K562 (cell line): ENCODE results near the gene RPS27. TPM values are rescaled to one million over a fixed set of nuclear protein-coding genes. Genes with fewer than 3 reads are reported as not detected.
A peak's percentile ranks its signal among the peaks of the same experiment; 100 is the strongest.

ENCODE experiments used
- CHCHD3 ChIP-seq: fragments of 250-450 bp; sonication (Bioruptor Pico); IDR thresholded peaks from 2 replicates; pipeline ENCODE4 v2.1.2; 2022; ENCODE audit warnings: mild to moderate bottlenecking
- EGR1 ChIP-seq: fragments of 450-650 bp; conservative IDR thresholded peaks from 2 replicates; pipeline ENCODE4 v1.6.1; 2017; ENCODE audit warnings: mild to moderate bottlenecking
- ERF ChIP-seq: fragments of 450-650 bp; formaldehyde crosslinking; IDR thresholded peaks from 2 replicates; pipeline ENCODE4 v1.4.0; 2020; ENCODE audit warnings: mild to moderate bottlenecking, mixed read lengths
- HNRNPH1 ChIP-seq: fragments of 200-400 bp; formaldehyde crosslinking; optimal IDR thresholded peaks from 2 replicates; pipeline ENCODE3; 2017; ENCODE audit warnings: low read depth, mild to moderate bottlenecking, low read length, moderate library complexity
- ILF3 ChIP-seq: fragments of 450-650 bp; IDR thresholded peaks from 2 replicates; pipeline ENCODE4 v1.6.1; 2018; ENCODE audit warnings: antibody characterized with exemption, mild to moderate bottlenecking, moderate library complexity, borderline replicate concordance
- MCM5 ChIP-seq: fragments of 450-650 bp; IDR thresholded peaks from 2 replicates; pipeline ENCODE4 v1.6.1; 2016; ENCODE audit warnings: low read depth
- SAFB2 ChIP-seq: fragments of 200-400 bp; formaldehyde crosslinking; IDR thresholded peaks from 2 replicates; pipeline ENCODE4 v1.6.1; 2018; ENCODE audit warnings: borderline replicate concordance, low read length, low read depth, moderate library complexity; ENCODE audit not compliant: severe bottlenecking
- SP1 ChIP-seq: sonication (generic); formaldehyde crosslinking; IDR thresholded peaks from 2 replicates; pipeline ENCODE4 v1.8.1; 2022; ENCODE audit warnings: mild to moderate bottlenecking, missing genetic modification reagents
- SRSF3 ChIP-seq: fragments of 200-400 bp; formaldehyde crosslinking; IDR thresholded peaks from 2 replicates; pipeline ENCODE4 v1.6.1; 2016; ENCODE audit warnings: mild to moderate bottlenecking, low read length, moderate library complexity; ENCODE audit not compliant: insufficient read depth
- TEAD4 ChIP-seq, 2 experiments: sonication (generic) in 1 of 2; formaldehyde crosslinking in 1 of 2; IDR thresholded peaks; 2 replicates each; pipeline versions ENCODE4 v1.6.1 to v1.8.0; 2012 to 2022; ENCODE audit warnings: borderline replicate concordance in 1 of 2, inconsistent platforms in 1 of 2, low read length in 1 of 2, mild to moderate bottlenecking in 1 of 2, missing genetic modification reagents in 1 of 2
- ZNF24 ChIP-seq: fragments of 450-650 bp; IDR thresholded peaks from 2 replicates; pipeline ENCODE4 v1.6.1; 2016
- ZNF445 ChIP-seq: fragments of 250-450 bp; sonication (Bioruptor Pico); IDR thresholded peaks from 2 replicates; pipeline ENCODE4 v1.4.0; 2020; ENCODE audit warnings: low read depth, mild to moderate bottlenecking, moderate library complexity
- ZNF57 ChIP-seq: fragments of 450-650 bp; formaldehyde crosslinking; IDR thresholded peaks from 2 replicates; pipeline ENCODE4 v1.4.0; 2020; ENCODE audit warnings: mild to moderate bottlenecking, moderate library complexity
- ZNF778 ChIP-seq: fragments of 450-650 bp; formaldehyde crosslinking; IDR thresholded peaks from 2 replicates; pipeline ENCODE4 v1.4.0; 2020; ENCODE audit warnings: mild to moderate bottlenecking, moderate library complexity
- polyA plus RNA-seq, 8 experiments: library from polyadenylated mRNA; depleted of rRNA in 4 of 8; stranded (reverse) in 5 of 8; unstranded in 3 of 8; fragments of >200 nt; fragmentation: Nextera tagmentation in 2 of 8; fragmentation: Illumina TruSeq in 1 of 8; extraction: Ambion mirVana in 2 of 8; extraction: Trizol in 1 of 8; gene quantifications; 2 replicates each; pipeline versions ENCODE4 v1.2.1 to v1.2.3, GENCODE V29; 2011 to 2014; ENCODE audit warnings: inconsistent platforms in 1 of 8, missing spikeins in 1 of 8
- total RNA-seq, 7 experiments: library from RNA; depleted of rRNA in 6 of 7; stranded (reverse); fragments of >200 nt in 6 of 7; fragmentation: Illumina TruSeq in 2 of 7; extraction: Trizol in 2 of 7; gene quantifications; 2 replicates each; pipeline versions ENCODE4 v1.2.1 to v1.2.3, GENCODE V29; 2011 to 2021; ENCODE audit warnings: low replicate concordance in 1 of 7
- TF ChIP-seq, protein P1 (sequence below): fragments of 250-450 bp; sonication (Bioruptor Pico); IDR thresholded peaks from 2 replicates; pipeline ENCODE4 v1.8.0; 2022; ENCODE audit warnings: inconsistent platforms, mild to moderate bottlenecking, moderate library complexity, borderline replicate concordance
- TF ChIP-seq, protein P2 (sequence below): fragments of 450-650 bp; IDR thresholded peaks from 2 replicates; pipeline ENCODE4 v1.6.1; 2017; ENCODE audit warnings: antibody characterized with exemption, mild to moderate bottlenecking
- TF ChIP-seq, protein P3 (sequence below): fragments of 250-450 bp; sonication (Bioruptor Pico); IDR thresholded peaks from 2 replicates; pipeline ENCODE4 v1.5.0; 2020; ENCODE audit warnings: mild to moderate bottlenecking, borderline replicate concordance
- TF ChIP-seq, protein P4 (sequence below): IDR thresholded peaks from 2 replicates; pipeline ENCODE4 v1.6.1; 2012; ENCODE audit warnings: low read depth, low read length, improper control_type of control experiment, borderline replicate concordance

The RPS27 gene
- total and polyA plus RNA-seq, 9 of the 15 experiments (the other 6 are each of a cell fraction or from before 2014, with no cell fraction given), result 2,091 to 9,377 (median 6,706) TPM

DNA sequence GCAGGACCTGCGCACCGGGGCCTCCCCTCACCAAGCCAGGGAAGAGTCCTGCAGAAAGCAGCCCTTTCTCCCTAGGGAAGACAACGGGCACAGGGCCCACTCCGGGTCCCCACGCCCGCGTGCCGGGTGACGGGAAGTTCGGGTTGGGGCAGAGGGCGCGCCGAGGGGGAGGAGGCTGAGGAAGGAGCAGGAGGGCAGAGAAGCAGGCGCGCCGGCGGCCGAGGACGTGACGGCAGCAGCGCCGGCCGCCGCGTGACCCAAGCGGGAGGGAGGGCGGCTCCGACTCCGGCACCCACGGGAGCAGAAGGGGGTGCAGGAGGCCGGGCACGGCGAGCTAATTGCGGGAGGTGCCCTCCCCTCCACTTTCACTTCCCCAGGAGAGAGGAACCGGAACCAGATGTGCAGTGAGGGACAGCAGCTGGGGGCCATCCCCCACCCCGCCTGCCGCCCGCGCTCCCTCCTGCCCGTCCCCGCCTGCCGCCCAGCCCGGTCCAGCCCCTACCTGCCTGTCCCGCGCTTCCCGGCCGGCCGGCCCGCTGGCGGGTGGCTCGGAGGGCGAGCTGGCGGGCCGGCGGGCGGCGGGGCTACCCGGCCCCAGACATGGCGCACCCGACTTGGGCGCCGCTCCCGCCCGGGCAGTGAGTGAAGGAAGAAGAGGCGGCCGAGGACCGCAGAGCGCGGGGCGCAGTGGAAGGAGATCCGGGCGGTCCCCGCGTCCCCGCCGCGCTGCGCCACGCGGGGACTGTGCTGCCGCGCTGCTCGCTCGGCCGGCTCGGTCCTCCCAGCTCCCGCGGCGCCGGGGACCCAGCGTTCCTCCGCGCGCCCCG is 44.6 kb upstream of the RPS27 start (continued):
- TF ChIP-seq, protein P1, sequence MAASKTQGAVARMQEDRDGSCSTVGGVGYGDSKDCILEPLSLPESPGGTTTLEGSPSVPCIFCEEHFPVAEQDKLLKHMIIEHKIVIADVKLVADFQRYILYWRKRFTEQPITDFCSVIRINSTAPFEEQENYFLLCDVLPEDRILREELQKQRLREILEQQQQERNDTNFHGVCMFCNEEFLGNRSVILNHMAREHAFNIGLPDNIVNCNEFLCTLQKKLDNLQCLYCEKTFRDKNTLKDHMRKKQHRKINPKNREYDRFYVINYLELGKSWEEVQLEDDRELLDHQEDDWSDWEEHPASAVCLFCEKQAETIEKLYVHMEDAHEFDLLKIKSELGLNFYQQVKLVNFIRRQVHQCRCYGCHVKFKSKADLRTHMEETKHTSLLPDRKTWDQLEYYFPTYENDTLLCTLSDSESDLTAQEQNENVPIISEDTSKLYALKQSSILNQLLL (CRISPR knock-in tag), result no peak
- TF ChIP-seq SRSF3 (no peak), TEAD4 (IDR thresholded peaks at IDR 0.05; ENCODE audit: low read length) (no peak), TEAD4 (CRISPR knock-in tag; IDR thresholded peaks at IDR 0.05; ENCODE audit: borderline replicate concordance) (no peak), CHCHD3 (CRISPR knock-in tag) (no peak), ZNF24 (no peak), ILF3 (no peak), ERF (CRISPR knock-in tag) (0 out of 2 replicates have a peak, but pooled peaks have one; percentile 32), ZNF445 (no peak), HNRNPH1 (no peak), MCM5 (no peak), EGR1 (peak; percentile 36), SP1 (CRISPR knock-in tag) (peak; percentile 54; the same call in 1 of the 2 replicates), SAFB2 (no peak), ZNF778 (CRISPR knock-in tag) (no peak), ZNF57 (CRISPR knock-in tag) (no peak)
- TF ChIP-seq, protein P2, sequence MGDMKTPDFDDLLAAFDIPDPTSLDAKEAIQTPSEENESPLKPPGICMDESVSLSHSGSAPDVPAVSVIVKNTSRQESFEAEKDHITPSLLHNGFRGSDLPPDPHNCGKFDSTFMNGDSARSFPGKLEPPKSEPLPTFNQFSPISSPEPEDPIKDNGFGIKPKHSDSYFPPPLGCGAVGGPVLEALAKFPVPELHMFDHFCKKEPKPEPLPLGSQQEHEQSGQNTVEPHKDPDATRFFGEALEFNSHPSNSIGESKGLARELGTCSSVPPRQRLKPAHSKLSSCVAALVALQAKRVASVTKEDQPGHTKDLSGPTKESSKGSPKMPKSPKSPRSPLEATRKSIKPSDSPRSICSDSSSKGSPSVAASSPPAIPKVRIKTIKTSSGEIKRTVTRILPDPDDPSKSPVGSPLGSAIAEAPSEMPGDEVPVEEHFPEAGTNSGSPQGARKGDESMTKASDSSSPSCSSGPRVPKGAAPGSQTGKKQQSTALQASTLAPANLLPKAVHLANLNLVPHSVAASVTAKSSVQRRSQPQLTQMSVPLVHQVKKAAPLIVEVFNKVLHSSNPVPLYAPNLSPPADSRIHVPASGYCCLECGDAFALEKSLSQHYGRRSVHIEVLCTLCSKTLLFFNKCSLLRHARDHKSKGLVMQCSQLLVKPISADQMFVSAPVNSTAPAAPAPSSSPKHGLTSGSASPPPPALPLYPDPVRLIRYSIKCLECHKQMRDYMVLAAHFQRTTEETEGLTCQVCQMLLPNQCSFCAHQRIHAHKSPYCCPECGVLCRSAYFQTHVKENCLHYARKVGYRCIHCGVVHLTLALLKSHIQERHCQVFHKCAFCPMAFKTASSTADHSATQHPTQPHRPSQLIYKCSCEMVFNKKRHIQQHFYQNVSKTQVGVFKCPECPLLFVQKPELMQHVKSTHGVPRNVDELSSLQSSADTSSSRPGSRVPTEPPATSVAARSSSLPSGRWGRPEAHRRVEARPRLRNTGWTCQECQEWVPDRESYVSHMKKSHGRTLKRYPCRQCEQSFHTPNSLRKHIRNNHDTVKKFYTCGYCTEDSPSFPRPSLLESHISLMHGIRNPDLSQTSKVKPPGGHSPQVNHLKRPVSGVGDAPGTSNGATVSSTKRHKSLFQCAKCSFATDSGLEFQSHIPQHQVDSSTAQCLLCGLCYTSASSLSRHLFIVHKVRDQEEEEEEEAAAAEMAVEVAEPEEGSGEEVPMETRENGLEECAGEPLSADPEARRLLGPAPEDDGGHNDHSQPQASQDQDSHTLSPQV, result no peak
- TF ChIP-seq, protein P3, sequence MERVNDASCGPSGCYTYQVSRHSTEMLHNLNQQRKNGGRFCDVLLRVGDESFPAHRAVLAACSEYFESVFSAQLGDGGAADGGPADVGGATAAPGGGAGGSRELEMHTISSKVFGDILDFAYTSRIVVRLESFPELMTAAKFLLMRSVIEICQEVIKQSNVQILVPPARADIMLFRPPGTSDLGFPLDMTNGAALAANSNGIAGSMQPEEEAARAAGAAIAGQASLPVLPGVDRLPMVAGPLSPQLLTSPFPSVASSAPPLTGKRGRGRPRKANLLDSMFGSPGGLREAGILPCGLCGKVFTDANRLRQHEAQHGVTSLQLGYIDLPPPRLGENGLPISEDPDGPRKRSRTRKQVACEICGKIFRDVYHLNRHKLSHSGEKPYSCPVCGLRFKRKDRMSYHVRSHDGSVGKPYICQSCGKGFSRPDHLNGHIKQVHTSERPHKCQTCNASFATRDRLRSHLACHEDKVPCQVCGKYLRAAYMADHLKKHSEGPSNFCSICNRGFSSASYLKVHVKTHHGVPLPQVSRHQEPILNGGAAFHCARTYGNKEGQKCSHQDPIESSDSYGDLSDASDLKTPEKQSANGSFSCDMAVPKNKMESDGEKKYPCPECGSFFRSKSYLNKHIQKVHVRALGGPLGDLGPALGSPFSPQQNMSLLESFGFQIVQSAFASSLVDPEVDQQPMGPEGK (CRISPR knock-in tag), result no peak
- TF ChIP-seq, protein P4, sequence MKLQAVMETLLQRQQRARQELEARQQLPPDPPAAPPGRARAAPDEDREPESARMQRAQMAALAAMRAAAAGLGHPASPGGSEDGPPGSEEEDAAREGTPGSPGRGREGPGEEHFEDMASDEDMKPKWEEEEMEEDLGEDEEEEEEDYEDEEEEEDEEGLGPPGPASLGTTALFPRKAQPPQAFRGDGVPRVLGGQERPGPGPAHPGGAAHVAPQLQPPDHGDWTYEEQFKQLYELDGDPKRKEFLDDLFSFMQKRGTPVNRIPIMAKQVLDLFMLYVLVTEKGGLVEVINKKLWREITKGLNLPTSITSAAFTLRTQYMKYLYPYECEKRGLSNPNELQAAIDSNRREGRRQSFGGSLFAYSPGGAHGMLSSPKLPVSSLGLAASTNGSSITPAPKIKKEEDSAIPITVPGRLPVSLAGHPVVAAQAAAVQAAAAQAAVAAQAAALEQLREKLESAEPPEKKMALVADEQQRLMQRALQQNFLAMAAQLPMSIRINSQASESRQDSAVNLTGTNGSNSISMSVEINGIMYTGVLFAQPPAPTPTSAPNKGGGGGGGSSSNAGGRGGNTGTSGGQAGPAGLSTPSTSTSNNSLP, result no peak
